ENCODE data around the gene TNFAIP8.

- TF ChIP-seq CTCF (IDR thresholded peaks at IDR 0.05; ENCODE audit: low read depth, low read length, poor library complexity, severe bottlenecking), result no peak
- TF ChIP-seq EZH2phosphoT487 (IDR thresholded peaks at IDR 0.05; ENCODE audit: borderline replicate concordance, low read length), result no peak
Measured at GRCh38 chr5:119410448-119411159, 54.8 kb downstream of the TNFAIP8 start.

Measured in DOHH2 (cell line).